ENCODE results near the gene LCE3B. TPM values are rescaled to one million over a fixed set of nuclear protein-coding genes. Genes with fewer than 3 reads are reported as not detected.

Gene LCE3B
- total RNA-seq, 2 experiments from 2014 or later = not detected

GRCh38 chr1:152582647-152583046 lies 31.0 kb upstream of the LCE3B start:
- H3K4me3 Mint-ChIP-seq = no peak overlapping the region
- CTCF ChIA-PET = no interaction called here
- H3K27ac ChIP-seq (ENCODE audit: low read depth in 1 of 2, low read length in 2 of 2) = no peak overlapping the region
- ATAC-seq (ENCODE audit: poor library complexity) (no peak), DNase-seq (no peak)
- no peak overlapping the region for H3K4me3 ChIP-seq (ENCODE audit: low read length)
- no peaks in the 10 kb centered on the region for H3K9me3 Mint-ChIP-seq
- peaks cover 0 to 2% of the 10 kb centered on the region in 2 experiments for H3K27me3 ChIP-seq (ENCODE audit: control insufficient read depth in 1 of 2, insufficient read depth in 2 of 2, low read length in 2 of 2)
- POLR2A ChIA-PET = no interaction called here
- no peaks in the 10 kb centered on the region for H3K36me3 Mint-ChIP-seq (ENCODE audit: low read depth)
- peaks cover 28% of the 10 kb centered on the region for H3K27me3 Mint-ChIP-seq
- H3K9me3 ChIP-seq (ENCODE audit: control insufficient read depth in 1 of 2, insufficient read depth in 1 of 2, low read length in 2 of 2) = peaks cover 0 to 4% of the 10 kb centered on the region in 2 experiments
- intact Hi-C loops (cut with DNase I, micrococcal nuclease) = no loop called here
- H3K27ac Mint-ChIP-seq = no peak overlapping the region
- no peaks in the 10 kb centered on the region for H3K4me1 ChIP-seq (ENCODE audit: insufficient read depth, low read length)
- H3K36me3 ChIP-seq (ENCODE audit: insufficient read depth, low read length) = no peaks in the 10 kb centered on the region
- TF ChIP-seq CTCF (IDR thresholded peaks at IDR 0.05) = no peak
- H3K4me1 Mint-ChIP-seq (ENCODE audit: low read depth) = no peaks in the 10 kb centered on the region

GRCh38 chr1:152585586-152585985 lies 28.0 kb upstream of the LCE3B start:
- H3K27me3 ChIP-seq (ENCODE audit: control insufficient read depth in 1 of 2, insufficient read depth in 2 of 2, low read length in 2 of 2) = peaks cover 0 to 2% of the 10 kb centered on the region in 2 experiments
- DNase-seq (no peak), ATAC-seq (ENCODE audit: poor library complexity) (no peak)
- POLR2A ChIA-PET = no interaction called here
- TF ChIP-seq CTCF (IDR thresholded peaks at IDR 0.05) = no peak
- no peaks in the 10 kb centered on the region for H3K36me3 ChIP-seq (ENCODE audit: insufficient read depth, low read length)
- Mint-ChIP-seq H3K4me3 (no peak overlapping the region), H3K27ac (no peak overlapping the region), H3K9me3 (no peaks in the 10 kb centered on the region), H3K36me3 (ENCODE audit: low read depth) (no peaks in the 10 kb centered on the region), H3K4me1 (ENCODE audit: low read depth) (no peaks in the 10 kb centered on the region), H3K27me3 (peaks cover 6% of the 10 kb centered on the region)
- no peak overlapping the region for H3K4me3 ChIP-seq (ENCODE audit: low read length)
- CTCF ChIA-PET = no interaction called here
- no peak overlapping the region for H3K27ac ChIP-seq (ENCODE audit: low read depth in 1 of 2, low read length in 2 of 2)
- no peaks in the 10 kb centered on the region for H3K9me3 ChIP-seq (ENCODE audit: control insufficient read depth in 1 of 2, insufficient read depth in 1 of 2, low read length in 2 of 2)
- H3K4me1 ChIP-seq (ENCODE audit: insufficient read depth, low read length) = no peaks in the 10 kb centered on the region
- intact Hi-C loops (cut with DNase I, micrococcal nuclease) = no loop called here

- Mint-ChIP-seq H3K27me3 (no peaks in the 10 kb centered on the region), H3K27ac (no peak overlapping the region), H3K36me3 (ENCODE audit: low read depth) (no peaks in the 10 kb centered on the region), H3K4me1 (ENCODE audit: low read depth) (no peaks in the 10 kb centered on the region), H3K4me3 (no peak overlapping the region), H3K9me3 (no peaks in the 10 kb centered on the region)
- Histone ChIP-seq H3K27me3 (ENCODE audit: control insufficient read depth in 1 of 2, insufficient read depth in 2 of 2, low read length in 2 of 2) (peaks cover 0 to 7% of the 10 kb centered on the region in 2 experiments), H3K4me1 (ENCODE audit: insufficient read depth, low read length) (no peaks in the 10 kb centered on the region), H3K27ac (ENCODE audit: low read depth in 1 of 2, low read length in 2 of 2) (no peak overlapping the region), H3K9me3 (ENCODE audit: control insufficient read depth in 1 of 2, insufficient read depth in 1 of 2, low read length in 2 of 2) (no peaks in the 10 kb centered on the region), H3K36me3 (ENCODE audit: insufficient read depth, low read length) (no peaks in the 10 kb centered on the region), H3K4me3 (ENCODE audit: low read length) (no peak overlapping the region)
- TF ChIP-seq CTCF (IDR thresholded peaks at IDR 0.05) = no peak
- ATAC-seq (ENCODE audit: poor library complexity) (no peak), DNase-seq (no peak)
- ChIA-PET POLR2A (no interaction called here), CTCF (no interaction called here)
- intact Hi-C loops (cut with DNase I, micrococcal nuclease) = no loop called here
Measured at GRCh38 chr1:152596986-152597385, 16.6 kb upstream of the LCE3B start.
